NCI-H345 (cell line): Measurements from ENCODE around the gene UBAC1.
"Not testable (repeated sequence)": the region's sequence is repeated elsewhere in the genome, so short reads cannot be mapped to it uniquely, and the experiment has no call there.

Source experiments
- DNase-seq: peaks from one replicate; lab custom pipeline; 2025; lab: John Stamatoyannopoulos, UW

Gene UBAC1

GRCh38 chr9:135978642-135979546, 17.7 kb upstream of the UBAC1 start:
- DNase-seq = no peak

DNA sequence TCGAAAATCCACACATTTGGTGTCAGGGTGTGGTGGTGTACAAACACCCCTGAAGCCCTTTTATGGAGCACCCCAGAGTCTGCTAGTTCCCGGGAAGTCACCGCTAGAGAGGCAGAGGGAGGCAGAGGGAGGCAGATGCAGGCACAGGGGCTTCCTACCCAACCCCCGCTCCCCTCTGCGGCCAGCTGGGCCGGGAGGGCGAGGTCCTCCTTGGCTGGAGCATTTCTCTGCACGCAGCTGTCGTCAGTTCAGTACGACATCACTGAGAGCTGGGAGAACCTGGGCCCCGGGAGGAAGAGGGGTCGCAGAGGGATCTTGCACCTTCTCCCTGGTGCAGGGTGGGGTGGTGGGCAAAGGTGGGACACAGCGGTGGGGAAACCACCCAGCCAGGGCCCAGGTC, 15.8 kb upstream of the UBAC1 start:
- no peak for DNase-seq

DNA sequence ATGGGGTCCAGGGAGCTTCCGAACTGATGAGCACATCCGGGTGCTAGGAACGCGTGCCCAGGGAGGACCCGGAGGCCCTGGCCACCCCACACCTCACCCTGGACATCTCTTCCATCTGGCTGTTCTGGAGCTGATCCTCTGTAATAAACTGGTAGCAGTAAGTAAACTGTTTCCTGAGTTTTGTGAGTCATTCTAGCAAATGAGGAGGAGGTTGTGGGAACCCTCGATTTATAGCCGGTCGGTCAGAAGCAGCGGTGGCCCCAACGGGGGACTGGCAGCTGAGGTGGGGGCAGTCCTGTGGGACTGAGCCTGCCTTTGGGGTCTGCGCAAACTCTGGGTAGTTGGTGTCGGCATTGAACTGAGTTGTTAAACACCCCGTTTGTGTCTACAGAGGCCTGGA, 15.4 kb upstream of the UBAC1 start:
- no peak for DNase-seq

DNA sequence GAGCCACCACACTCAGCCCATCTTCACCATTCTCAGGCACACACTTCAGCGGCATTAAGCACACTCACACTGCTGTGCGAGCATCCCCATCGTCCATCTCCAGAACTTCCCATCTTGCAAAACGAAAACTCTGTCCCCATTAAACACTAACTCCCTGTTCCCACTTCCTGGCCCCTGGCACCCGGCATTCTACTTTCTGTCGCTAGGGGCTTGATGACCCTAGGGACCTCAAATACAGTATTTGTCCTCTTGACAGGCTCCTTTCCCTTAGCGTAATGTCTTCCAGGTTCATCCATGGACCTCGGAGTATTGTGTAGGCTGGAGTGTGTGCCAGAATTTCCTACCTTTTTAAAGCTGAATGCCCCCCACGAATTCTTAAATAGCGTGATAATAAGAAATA, 14.7 kb upstream of the UBAC1 start:
- no peak for DNase-seq

- DNase-seq = no peak
Measured at GRCh38 chr9:135974220-135974573, 13.0 kb upstream of the UBAC1 start.

- DNase-seq = peak; percentile 16
Measured at GRCh38 chr9:135973277-135974219, 12.4 kb upstream of the UBAC1 start.

- DNase-seq = no peak
Measured at GRCh38 chr9:135971892-135972291, 10.7 kb upstream of the UBAC1 start.

- no peak for DNase-seq
Measured at GRCh38 chr9:135971111-135971766, 10.1 kb upstream of the UBAC1 start.

DNA sequence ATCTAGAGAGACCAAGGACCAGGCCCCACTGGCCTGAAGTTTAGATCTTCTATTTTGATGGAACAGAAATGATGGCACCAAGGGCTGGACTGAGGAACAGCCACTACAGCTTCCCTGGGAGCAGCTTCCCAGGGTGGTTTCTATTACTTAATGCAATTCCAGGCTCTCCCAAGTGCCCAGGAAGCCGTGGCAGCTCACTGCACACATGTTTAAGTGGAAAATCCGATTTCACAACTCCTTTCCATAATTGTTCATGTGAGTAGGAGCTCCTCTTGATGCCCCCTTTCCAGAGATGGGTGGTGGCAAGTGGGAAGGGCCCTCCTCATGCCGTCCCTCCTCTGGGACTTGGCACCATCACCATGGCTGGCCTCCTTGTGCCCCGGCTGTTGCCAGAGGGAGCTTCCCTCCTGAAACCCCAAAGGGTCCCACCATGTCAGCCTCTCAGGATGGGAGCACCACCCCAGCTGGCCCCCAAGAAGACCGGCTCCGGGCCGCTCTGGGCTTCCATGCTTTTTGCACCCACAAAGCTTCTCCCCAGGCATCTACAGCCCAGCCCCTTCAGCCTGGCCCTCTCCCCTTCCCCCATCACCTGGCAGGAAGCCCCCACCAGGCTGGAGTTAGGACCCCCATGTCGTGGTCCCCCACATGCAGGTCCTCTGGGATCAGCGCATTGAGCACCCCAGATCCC, 9.1 kb upstream of the UBAC1 start:
- no peak for DNase-seq

GRCh38 chr9:135969064-135969683, 8.0 kb upstream of the UBAC1 start:
- no peak for DNase-seq

GRCh38 chr9:135968601-135969000, 7.4 kb upstream of the UBAC1 start:
- DNase-seq = no peak

DNA sequence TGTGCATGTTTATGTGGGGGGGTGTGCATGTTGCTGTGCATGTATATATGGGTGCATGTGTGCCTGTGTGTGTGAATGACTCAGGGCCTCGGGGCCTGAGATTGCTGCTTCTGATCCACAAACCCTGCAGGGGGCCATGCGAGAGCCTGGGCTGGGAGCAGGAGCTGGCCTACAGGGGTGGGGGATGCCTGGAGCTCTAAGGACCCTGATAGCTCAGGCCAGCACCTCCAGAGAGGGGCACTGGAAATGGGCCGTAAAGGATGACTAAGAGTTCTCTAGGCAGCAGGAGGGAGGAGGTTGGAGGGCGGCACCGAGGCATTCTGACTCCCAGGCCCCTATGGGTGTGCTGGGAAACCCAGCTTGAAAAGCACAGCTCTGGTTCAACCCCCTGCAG, 6.9 kb upstream of the UBAC1 start:
- DNase-seq = no peak

- not testable (repeated sequence) for DNase-seq
Measured at GRCh38 chr9:135966916-135967260, 5.7 kb upstream of the UBAC1 start.

DNA sequence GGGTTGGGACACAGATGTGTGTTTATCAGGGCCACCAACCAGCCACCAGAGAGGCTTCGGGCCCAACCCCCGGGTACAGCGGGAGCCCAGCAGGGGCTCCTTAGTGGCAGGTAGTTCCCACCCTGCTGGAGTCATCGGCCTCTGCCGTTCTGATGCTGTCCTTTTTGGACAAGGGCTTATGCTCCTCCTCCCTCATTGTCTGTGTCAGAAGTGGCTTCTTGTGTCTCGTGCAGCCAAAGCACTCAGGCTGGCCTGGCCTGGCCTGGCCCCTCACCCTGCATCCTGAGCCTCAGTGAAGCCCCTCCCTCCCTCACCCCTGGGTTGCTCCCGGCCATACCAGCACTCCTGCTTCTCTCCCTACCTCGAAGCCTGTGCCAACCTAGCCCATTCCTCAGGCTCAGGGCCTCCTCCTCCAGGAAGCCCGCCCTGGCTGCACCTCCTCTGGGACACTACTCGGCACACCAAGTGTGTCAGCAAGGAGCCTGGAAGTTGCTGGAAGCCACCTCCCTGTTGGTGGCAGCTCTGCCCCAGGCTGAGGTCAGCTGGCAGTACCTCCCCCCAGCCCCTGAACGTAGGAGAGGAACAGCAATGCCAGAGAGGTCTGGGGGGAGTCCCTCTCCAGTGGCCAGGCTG, 4.1 kb upstream of the UBAC1 start:
- DNase-seq = no peak

GRCh38 chr9:135963938-135964337, 2.8 kb upstream of the UBAC1 start:
- DNase-seq = no peak

DNA sequence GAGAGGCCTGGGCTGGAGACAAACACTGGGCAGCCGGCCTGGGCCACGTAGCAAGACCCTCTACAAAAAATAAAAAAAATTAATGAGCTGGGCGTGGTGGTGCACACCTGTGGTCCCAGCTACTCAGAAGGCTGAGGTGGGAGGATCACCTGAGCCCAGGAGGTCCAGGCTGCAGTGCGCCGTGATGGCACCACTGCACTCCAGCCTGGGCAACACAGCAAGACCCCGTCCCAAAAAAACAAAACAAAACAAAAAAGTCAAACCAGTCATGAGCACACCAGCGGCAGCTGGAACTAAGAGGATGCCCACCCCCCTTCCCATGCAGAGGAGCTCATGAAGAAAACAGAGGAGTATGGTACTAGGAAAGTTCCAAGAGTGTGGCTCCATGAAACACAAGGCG, 2.2 kb upstream of the UBAC1 start:
- DNase-seq = no peak

GRCh38 chr9:135962696-135963307, 1.6 kb upstream of the UBAC1 start:
- DNase-seq = no peak

GRCh38 chr9:135961811-135962695, 880 bp upstream of the UBAC1 start:
- DNase-seq = no peak

- DNase-seq = no peak
Measured at GRCh38 chr9:135960411-135961276, 529 bp downstream of the UBAC1 start.
